ENCODE data around the gene RNF213. TPM values are rescaled to one million over a fixed set of nuclear protein-coding genes. Genes with fewer than 3 reads are reported as not detected.
A peak's percentile ranks its signal among the peaks of the same experiment; 100 is the strongest.
"Not testable (repeated sequence)": the region's sequence is repeated elsewhere in the genome, so short reads cannot be mapped to it uniquely, and the experiment has no call there.

RNF213 gene
- total RNA-seq, 1 experiment from 2014 or later: 61.4 TPM

DNA sequence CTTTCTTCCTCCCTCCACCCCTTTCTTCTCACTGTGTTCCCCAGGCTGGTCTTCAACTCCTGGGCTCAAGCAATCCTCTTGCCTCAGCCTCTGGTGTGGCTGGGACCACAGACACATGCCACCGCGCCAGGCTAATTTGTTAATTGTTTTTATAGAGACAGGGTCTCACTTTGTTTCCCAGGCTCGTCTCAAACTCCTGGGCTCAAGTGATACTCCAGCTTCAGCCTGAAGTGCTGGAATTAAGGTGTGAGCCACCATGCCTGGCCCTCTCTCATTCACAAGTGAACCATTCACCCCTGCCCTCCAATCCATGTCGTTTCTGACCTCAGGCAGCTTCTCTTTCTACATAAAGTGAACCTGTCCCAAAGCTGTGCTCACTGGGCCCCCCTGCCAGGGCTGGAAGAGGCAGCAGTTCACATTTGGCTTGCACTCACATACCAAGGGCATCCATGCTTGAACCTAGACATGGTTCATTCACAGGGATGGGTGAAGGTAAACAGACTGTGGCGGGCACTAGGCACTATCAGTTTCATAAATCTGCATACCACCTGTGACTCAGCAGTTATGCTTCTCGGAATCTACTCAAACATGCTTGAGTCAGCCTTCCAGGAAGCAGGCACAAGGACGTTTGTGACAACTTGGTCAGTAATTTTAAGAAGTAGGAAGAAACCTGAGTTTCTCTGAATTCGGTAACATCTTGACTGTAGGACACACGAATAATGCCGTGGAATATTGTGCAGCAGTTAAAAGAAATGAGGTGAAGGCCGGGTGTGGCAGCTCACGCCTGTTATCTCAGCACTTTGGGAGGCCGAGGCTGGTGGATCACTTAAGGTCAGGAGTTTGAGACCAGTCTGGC lies 6.0 kb upstream of the RNF213 start:
- intact Hi-C loops (cut with micrococcal nuclease; ENCODE audit: unreplicated experiment): no loop called here
- H3K36me3 Mint-ChIP-seq (ENCODE audit: insufficient read depth, unreplicated experiment): peaks cover 25% of the 10 kb centered on the region
- no peaks in the 10 kb centered on the region for H3K27me3 ChIP-seq (replicated peaks; ENCODE audit: control insufficient read depth, insufficient read depth, low read length)
- DNase-seq: peak; percentile 57 to 73
- H3K9me3 ChIP-seq: no peaks in the 10 kb centered on the region
- H3K4me3 Mint-ChIP-seq (ENCODE audit: unreplicated experiment): peak overlapping the region; percentile 5
- CTCF ChIA-PET: interaction anchor here (0.6 kb wide), 1 partner anchor 38 kb away, joined by 5 read pairs; no protein-coding TSS in a partner anchor
- peak overlapping the region; percentile 95 for H3K27ac Mint-ChIP-seq (ENCODE audit: unreplicated experiment)
- POLR2A ChIA-PET: no interaction called here
- no peaks in the 10 kb centered on the region for H3K9me3 Mint-ChIP-seq (ENCODE audit: unreplicated experiment)
- TF ChIP-seq, protein P1, sequence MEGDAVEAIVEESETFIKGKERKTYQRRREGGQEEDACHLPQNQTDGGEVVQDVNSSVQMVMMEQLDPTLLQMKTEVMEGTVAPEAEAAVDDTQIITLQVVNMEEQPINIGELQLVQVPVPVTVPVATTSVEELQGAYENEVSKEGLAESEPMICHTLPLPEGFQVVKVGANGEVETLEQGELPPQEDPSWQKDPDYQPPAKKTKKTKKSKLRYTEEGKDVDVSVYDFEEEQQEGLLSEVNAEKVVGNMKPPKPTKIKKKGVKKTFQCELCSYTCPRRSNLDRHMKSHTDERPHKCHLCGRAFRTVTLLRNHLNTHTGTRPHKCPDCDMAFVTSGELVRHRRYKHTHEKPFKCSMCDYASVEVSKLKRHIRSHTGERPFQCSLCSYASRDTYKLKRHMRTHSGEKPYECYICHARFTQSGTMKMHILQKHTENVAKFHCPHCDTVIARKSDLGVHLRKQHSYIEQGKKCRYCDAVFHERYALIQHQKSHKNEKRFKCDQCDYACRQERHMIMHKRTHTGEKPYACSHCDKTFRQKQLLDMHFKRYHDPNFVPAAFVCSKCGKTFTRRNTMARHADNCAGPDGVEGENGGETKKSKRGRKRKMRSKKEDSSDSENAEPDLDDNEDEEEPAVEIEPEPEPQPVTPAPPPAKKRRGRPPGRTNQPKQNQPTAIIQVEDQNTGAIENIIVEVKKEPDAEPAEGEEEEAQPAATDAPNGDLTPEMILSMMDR (IDR thresholded peaks at IDR 0.05; ENCODE audit: insufficient read depth in 1 of 2, low read depth in 1 of 2, low read length in 1 of 2, severe bottlenecking in 1 of 2, unreplicated experiment in 1 of 2): no peak
- peaks cover 26% of the 10 kb centered on the region for H3K4me1 Mint-ChIP-seq (ENCODE audit: low read depth, unreplicated experiment)
- no peak overlapping the region for H3K4me3 ChIP-seq (ENCODE audit: low read depth, low read length)
- peaks cover 23% of the 10 kb centered on the region for H3K4me1 ChIP-seq
- no TSS peak for BruUV-seq (replicated peaks)
- no peaks in the 10 kb centered on the region for H3K27me3 Mint-ChIP-seq (ENCODE audit: insufficient read depth, unreplicated experiment)
- H3K36me3 ChIP-seq (ENCODE audit: control insufficient read depth, insufficient read depth, low read length): no peaks in the 10 kb centered on the region

DNA sequence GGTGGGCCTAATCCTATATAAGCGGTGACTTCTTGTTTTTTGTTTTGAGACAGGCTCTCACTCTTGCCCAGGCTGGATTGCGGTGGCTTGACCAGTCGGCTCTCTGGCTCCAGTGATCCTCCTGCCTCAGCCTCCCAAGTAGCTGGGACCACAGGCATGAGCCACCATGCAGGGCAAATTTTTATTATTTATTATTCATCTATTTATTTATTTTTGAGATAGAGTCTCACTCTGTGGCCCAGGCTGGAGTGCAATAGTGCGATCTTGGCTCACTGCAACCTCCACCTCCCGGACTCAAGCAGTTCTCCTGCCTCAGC lies 4.7 kb upstream of the RNF213 start:
- Histone ChIP-seq H3K27me3 (replicated peaks; ENCODE audit: control insufficient read depth, insufficient read depth, low read length) (no peaks in the 10 kb centered on the region), H3K4me3 (ENCODE audit: low read depth, low read length) (no peak overlapping the region), H3K4me1 (peaks cover 26% of the 10 kb centered on the region), H3K9me3 (no peaks in the 10 kb centered on the region), H3K36me3 (ENCODE audit: control insufficient read depth, insufficient read depth, low read length) (no peaks in the 10 kb centered on the region)
- POLR2A ChIA-PET: no interaction called here
- no TSS peak for BruUV-seq (replicated peaks)
- H3K9me3 Mint-ChIP-seq (ENCODE audit: unreplicated experiment): no peaks in the 10 kb centered on the region
- CTCF ChIA-PET: no interaction called here
- no peak for DNase-seq
- intact Hi-C loops (cut with micrococcal nuclease; ENCODE audit: unreplicated experiment): no loop called here
- H3K4me1 Mint-ChIP-seq (ENCODE audit: low read depth, unreplicated experiment): peaks cover 29% of the 10 kb centered on the region
- no peaks in the 10 kb centered on the region for H3K27me3 Mint-ChIP-seq (ENCODE audit: insufficient read depth, unreplicated experiment)
- TF ChIP-seq, protein P1 (IDR thresholded peaks at IDR 0.05; ENCODE audit: insufficient read depth in 1 of 2, low read depth in 1 of 2, low read length in 1 of 2, severe bottlenecking in 1 of 2, unreplicated experiment in 1 of 2): no peak
- peaks cover 29% of the 10 kb centered on the region for H3K36me3 Mint-ChIP-seq (ENCODE audit: insufficient read depth, unreplicated experiment)
- H3K4me3 Mint-ChIP-seq (ENCODE audit: unreplicated experiment): no peak overlapping the region
- no peak overlapping the region for H3K27ac Mint-ChIP-seq (ENCODE audit: unreplicated experiment)

DNA sequence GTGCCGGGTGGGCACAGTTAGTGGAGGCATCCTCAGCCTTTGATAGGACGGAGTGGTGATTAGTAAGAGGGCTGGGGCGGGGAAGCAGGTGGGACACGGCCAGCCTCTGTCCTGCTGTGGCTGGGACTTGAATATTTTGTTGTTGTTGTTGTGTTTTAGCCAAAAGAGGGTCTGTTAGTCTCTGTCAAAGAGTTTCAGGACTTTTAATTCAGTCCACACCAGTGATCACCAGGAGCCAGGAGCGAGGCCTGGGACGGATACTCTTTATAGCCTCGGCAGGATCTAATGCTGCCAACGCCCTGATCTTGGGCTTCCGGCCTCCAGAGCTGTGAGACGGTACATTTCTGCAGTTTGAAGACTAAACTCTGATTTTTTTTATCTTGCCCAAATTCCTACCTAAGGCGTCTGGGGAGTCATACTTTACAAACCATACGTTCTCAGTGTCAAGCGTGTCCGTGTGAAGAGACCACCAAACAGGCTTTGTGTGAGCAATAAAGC lies 2.9 kb upstream of the RNF213 start:
- POLR2A ChIA-PET: no interaction called here
- H3K4me1 Mint-ChIP-seq (ENCODE audit: low read depth, unreplicated experiment): peaks cover 39% of the 10 kb centered on the region

DNA sequence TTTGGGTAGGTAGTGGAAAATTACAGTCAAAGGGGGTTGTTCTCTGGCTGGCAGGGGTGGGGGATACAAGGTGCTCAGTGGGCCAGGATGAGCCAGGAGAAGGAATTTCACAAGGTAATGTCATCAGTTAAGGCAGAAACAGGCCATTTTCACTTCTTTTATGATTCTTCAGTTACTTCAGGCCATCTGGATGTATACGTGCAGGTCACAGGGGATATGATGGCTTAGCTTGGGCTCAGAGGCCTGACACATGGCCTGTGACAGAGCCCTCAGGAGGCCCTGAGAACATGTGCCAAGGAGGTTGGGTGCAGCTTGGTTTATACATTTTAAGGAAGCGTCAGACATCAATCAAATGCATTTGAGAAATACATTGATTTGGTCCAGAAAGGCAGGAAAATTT lies 2.4 kb upstream of the RNF213 start:
- H3K36me3 ChIP-seq (ENCODE audit: control insufficient read depth, insufficient read depth, low read length); BruUV-seq (replicated peaks); intact Hi-C loops (cut with micrococcal nuclease; ENCODE audit: unreplicated experiment); H3K9me3 ChIP-seq; H3K27me3 Mint-ChIP-seq (ENCODE audit: insufficient read depth, unreplicated experiment); H3K9me3 Mint-ChIP-seq (ENCODE audit: unreplicated experiment); POLR2A ChIA-PET; DNase-seq; H3K4me3 ChIP-seq (ENCODE audit: low read depth, low read length); H3K27me3 ChIP-seq (replicated peaks; ENCODE audit: control insufficient read depth, insufficient read depth, low read length): not testable (repeated sequence)
- Mint-ChIP-seq H3K4me1 (ENCODE audit: low read depth, unreplicated experiment) (peaks cover 39% of the 10 kb centered on the region), H3K36me3 (ENCODE audit: insufficient read depth, unreplicated experiment) (peaks cover 20% of the 10 kb centered on the region), H3K27ac (ENCODE audit: unreplicated experiment) (peak overlapping the region; percentile 56), H3K4me3 (ENCODE audit: unreplicated experiment) (peak overlapping the region; percentile 96)
- peaks cover 44% of the 10 kb centered on the region for H3K4me1 ChIP-seq
- CTCF ChIA-PET: interaction anchor here (0.6 kb wide), 1 partner anchor 133 kb away, joined by 3 read pairs; no protein-coding TSS in a partner anchor

More for the DNA sequence above, 2.9 kb upstream of the RNF213 start:
- TF ChIP-seq, protein P1 (IDR thresholded peaks at IDR 0.05; ENCODE audit: insufficient read depth in 1 of 2, low read depth in 1 of 2, low read length in 1 of 2, severe bottlenecking in 1 of 2, unreplicated experiment in 1 of 2): no peak
- H3K4me3 Mint-ChIP-seq (ENCODE audit: unreplicated experiment): no peak overlapping the region
- peak overlapping the region; percentile 56 for H3K27ac Mint-ChIP-seq (ENCODE audit: unreplicated experiment)
- no TSS peak for BruUV-seq (replicated peaks)
- Histone ChIP-seq H3K36me3 (ENCODE audit: control insufficient read depth, insufficient read depth, low read length) (no peaks in the 10 kb centered on the region), H3K9me3 (no peaks in the 10 kb centered on the region), H3K27me3 (replicated peaks; ENCODE audit: control insufficient read depth, insufficient read depth, low read length) (no peaks in the 10 kb centered on the region), H3K4me1 (peaks cover 39% of the 10 kb centered on the region), H3K4me3 (ENCODE audit: low read depth, low read length) (no peak overlapping the region)
- no peak for DNase-seq
- intact Hi-C loops (cut with micrococcal nuclease; ENCODE audit: unreplicated experiment): no loop called here
- CTCF ChIA-PET: interaction anchor here (0.6 kb wide), 1 partner anchor 134 kb away, joined by 3 read pairs; no protein-coding TSS in a partner anchor
- no peaks in the 10 kb centered on the region for H3K27me3 Mint-ChIP-seq (ENCODE audit: insufficient read depth, unreplicated experiment)
- no peaks in the 10 kb centered on the region for H3K9me3 Mint-ChIP-seq (ENCODE audit: unreplicated experiment)
- H3K36me3 Mint-ChIP-seq (ENCODE audit: insufficient read depth, unreplicated experiment): peaks cover 25% of the 10 kb centered on the region

All from Caco-2 (cell line).